ENCODE results near the gene ICA1. TPM values are rescaled to one million over a fixed set of nuclear protein-coding genes. Genes with fewer than 3 reads are reported as not detected.

The ICA1 gene
- polyA plus RNA-seq, 1 experiment, result not detected

GRCh38 chr7:8130663-8131062 is 131.3 kb downstream of the ICA1 start:
- TF ChIP-seq, protein P1, sequence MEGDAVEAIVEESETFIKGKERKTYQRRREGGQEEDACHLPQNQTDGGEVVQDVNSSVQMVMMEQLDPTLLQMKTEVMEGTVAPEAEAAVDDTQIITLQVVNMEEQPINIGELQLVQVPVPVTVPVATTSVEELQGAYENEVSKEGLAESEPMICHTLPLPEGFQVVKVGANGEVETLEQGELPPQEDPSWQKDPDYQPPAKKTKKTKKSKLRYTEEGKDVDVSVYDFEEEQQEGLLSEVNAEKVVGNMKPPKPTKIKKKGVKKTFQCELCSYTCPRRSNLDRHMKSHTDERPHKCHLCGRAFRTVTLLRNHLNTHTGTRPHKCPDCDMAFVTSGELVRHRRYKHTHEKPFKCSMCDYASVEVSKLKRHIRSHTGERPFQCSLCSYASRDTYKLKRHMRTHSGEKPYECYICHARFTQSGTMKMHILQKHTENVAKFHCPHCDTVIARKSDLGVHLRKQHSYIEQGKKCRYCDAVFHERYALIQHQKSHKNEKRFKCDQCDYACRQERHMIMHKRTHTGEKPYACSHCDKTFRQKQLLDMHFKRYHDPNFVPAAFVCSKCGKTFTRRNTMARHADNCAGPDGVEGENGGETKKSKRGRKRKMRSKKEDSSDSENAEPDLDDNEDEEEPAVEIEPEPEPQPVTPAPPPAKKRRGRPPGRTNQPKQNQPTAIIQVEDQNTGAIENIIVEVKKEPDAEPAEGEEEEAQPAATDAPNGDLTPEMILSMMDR (IDR thresholded peaks at IDR 0.05; ENCODE audit: low read depth, low read length), result no peak
- no peak overlapping the region for H3K4me3 ChIP-seq (ENCODE audit: low read depth, low read length)
- no peaks in the 10 kb centered on the region; the same call in 1 of the 2 replicates for H3K9me3 ChIP-seq (ENCODE audit: control insufficient read depth, insufficient read depth, low read length)
- no peak for DNase-seq (ENCODE audit: low read depth, low spot score)
- H3K27me3 ChIP-seq (ENCODE audit: control insufficient read depth, insufficient read depth, low read length), result no peaks in the 10 kb centered on the region
- CTCF ChIA-PET, result no interaction called here
- no peak overlapping the region for H3K27ac ChIP-seq (ENCODE audit: low read depth, low read length)
- POLR2A ChIA-PET, result no interaction called here

DNA sequence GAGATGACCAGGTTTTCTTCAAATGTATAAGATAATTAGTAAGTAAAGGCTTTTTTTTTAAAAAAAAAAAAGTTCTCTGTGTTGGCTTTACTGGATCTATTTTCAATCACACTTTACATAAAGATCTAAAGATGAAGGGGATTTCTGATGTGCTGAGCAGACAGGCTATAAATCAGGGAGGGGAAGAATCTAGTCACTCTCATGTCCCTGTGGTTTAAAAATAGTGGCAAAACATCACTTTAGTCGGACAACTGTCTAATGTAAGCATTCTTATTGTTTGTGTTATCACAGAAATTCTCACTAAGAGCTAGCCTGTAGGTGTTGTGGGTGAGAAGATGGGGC is 132.7 kb downstream of the ICA1 start:
- CTCF ChIA-PET, result no interaction called here
- Histone ChIP-seq H3K27me3 (ENCODE audit: control insufficient read depth, insufficient read depth, low read length) (no peaks in the 10 kb centered on the region), H3K27ac (ENCODE audit: low read depth, low read length) (no peak overlapping the region), H3K4me3 (ENCODE audit: low read depth, low read length) (no peak overlapping the region), H3K9me3 (ENCODE audit: control insufficient read depth, insufficient read depth, low read length) (no peaks in the 10 kb centered on the region; the same call in 1 of the 2 replicates)
- POLR2A ChIA-PET, result no interaction called here
- TF ChIP-seq, protein P1 (IDR thresholded peaks at IDR 0.05; ENCODE audit: low read depth, low read length), result no peak
- no peak for DNase-seq (ENCODE audit: low read depth, low spot score)

- DNase-seq (ENCODE audit: low read depth, low spot score), result no peak
- TF ChIP-seq, protein P1 (IDR thresholded peaks at IDR 0.05; ENCODE audit: low read depth, low read length), result no peak
- ChIA-PET CTCF (no interaction called here), POLR2A (no interaction called here)
- Histone ChIP-seq H3K9me3 (ENCODE audit: control insufficient read depth, insufficient read depth, low read length) (no peaks in the 10 kb centered on the region; the same call in 1 of the 2 replicates), H3K27ac (ENCODE audit: low read depth, low read length) (no peak overlapping the region), H3K27me3 (ENCODE audit: control insufficient read depth, insufficient read depth, low read length) (no peaks in the 10 kb centered on the region), H3K4me3 (ENCODE audit: low read depth, low read length) (no peak overlapping the region)
Observed at GRCh38 chr7:8128449-8129317, 133.3 kb downstream of the ICA1 start.

DNA sequence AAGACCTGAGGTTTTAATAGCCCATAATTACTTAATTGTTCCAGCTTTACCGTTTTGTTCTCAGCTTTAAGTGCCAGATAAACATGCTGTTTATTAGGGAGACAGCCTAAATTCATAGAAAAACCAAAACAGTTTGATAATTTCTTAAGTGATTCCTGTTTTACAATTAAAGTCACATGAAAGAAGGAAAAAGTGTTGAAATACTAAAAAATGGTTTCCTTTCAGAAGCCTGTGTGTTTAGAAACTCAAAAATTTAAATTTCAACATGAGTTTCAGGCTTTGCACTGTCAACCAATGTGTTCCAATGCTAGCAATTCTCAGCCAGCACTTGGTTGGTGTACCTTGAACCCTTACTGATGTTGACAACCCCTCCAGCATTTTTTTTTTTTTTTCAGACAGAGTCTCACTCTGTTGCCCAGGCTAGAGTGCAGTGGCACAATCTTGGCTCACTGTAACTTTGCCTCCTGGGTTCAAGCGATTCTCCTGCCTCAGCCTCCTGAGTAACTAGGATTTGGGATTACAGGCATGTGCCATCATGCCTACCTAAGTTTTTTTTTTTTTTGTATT is 135.3 kb downstream of the ICA1 start:
- ChIA-PET CTCF (no interaction called here), POLR2A (no interaction called here)
- H3K27me3 ChIP-seq (ENCODE audit: control insufficient read depth, insufficient read depth, low read length), result peaks cover 3% of the 10 kb centered on the region
- no peak overlapping the region for H3K4me3 ChIP-seq (ENCODE audit: low read depth, low read length)
- no peak for DNase-seq (ENCODE audit: low read depth, low spot score)
- H3K9me3 ChIP-seq (ENCODE audit: control insufficient read depth, insufficient read depth, low read length), result no peaks in the 10 kb centered on the region; the same call in 1 of the 2 replicates
- TF ChIP-seq, protein P1 (IDR thresholded peaks at IDR 0.05; ENCODE audit: low read depth, low read length), result no peak
- no peak overlapping the region for H3K27ac ChIP-seq (ENCODE audit: low read depth, low read length)
